ENCODE data around the gene DYRK1A. TPM values are rescaled to one million over a fixed set of nuclear protein-coding genes. Genes with fewer than 3 reads are reported as not detected.
A peak's percentile ranks its signal among the peaks of the same experiment; 100 is the strongest.
"Not testable (repeated sequence)": the region's sequence is repeated elsewhere in the genome, so short reads cannot be mapped to it uniquely, and the experiment has no call there.

Gene DYRK1A
- total RNA-seq, 1 donor from 2014 or later: 46.6 TPM

GRCh38 chr21:37546299-37546908 is 179.8 kb downstream of the DYRK1A start:
- DNase-seq (ENCODE audit: extremely low read depth, low read depth, low spot score): no peak

- DNase-seq (ENCODE audit: extremely low read depth, low read depth, low spot score): peak; percentile 68
Measured at GRCh38 chr21:37546949-37547614, 180.5 kb downstream of the DYRK1A start.

- peak; percentile 55 for DNase-seq (ENCODE audit: extremely low read depth, low read depth, low spot score)
Measured at GRCh38 chr21:37547615-37548200, 181.1 kb downstream of the DYRK1A start.

- DNase-seq (ENCODE audit: extremely low read depth, low read depth, low spot score): no peak
Measured at GRCh38 chr21:37548521-37548981, 182.0 kb downstream of the DYRK1A start.

GRCh38 chr21:37549730-37550129 is 183.2 kb downstream of the DYRK1A start:
- not testable (repeated sequence) for DNase-seq (ENCODE audit: extremely low read depth, low read depth, low spot score)

- no peak for DNase-seq (ENCODE audit: extremely low read depth, low read depth, low spot score)
Measured at GRCh38 chr21:37550157-37550556, 183.6 kb downstream of the DYRK1A start.

- no peak for DNase-seq (ENCODE audit: extremely low read depth, low read depth, low spot score)
Measured at GRCh38 chr21:37550618-37551330, 184.2 kb downstream of the DYRK1A start.

GRCh38 chr21:37551331-37551992 is 184.9 kb downstream of the DYRK1A start:
- no peak for DNase-seq (ENCODE audit: extremely low read depth, low read depth, low spot score)

- no peak for DNase-seq (ENCODE audit: extremely low read depth, low read depth, low spot score)
Measured at GRCh38 chr21:37551993-37552355, 185.4 kb downstream of the DYRK1A start.

- DNase-seq (ENCODE audit: extremely low read depth, low read depth, low spot score): no peak
Measured at GRCh38 chr21:37552496-37553029, 186.0 kb downstream of the DYRK1A start.

- DNase-seq (ENCODE audit: extremely low read depth, low read depth, low spot score): no peak
Measured at GRCh38 chr21:37553078-37553481, 186.5 kb downstream of the DYRK1A start.

- DNase-seq (ENCODE audit: extremely low read depth, low read depth, low spot score): no peak
Measured at GRCh38 chr21:37554661-37555379, 188.2 kb downstream of the DYRK1A start.

- DNase-seq (ENCODE audit: extremely low read depth, low read depth, low spot score): no peak
Measured at GRCh38 chr21:37555672-37556261, 189.2 kb downstream of the DYRK1A start.

GRCh38 chr21:37557261-37557950 is 190.8 kb downstream of the DYRK1A start:
- no peak for DNase-seq (ENCODE audit: extremely low read depth, low read depth, low spot score)

- no peak for DNase-seq (ENCODE audit: extremely low read depth, low read depth, low spot score)
Measured at GRCh38 chr21:37558676-37559211, 192.2 kb downstream of the DYRK1A start.

- DNase-seq (ENCODE audit: extremely low read depth, low read depth, low spot score): no peak
Measured at GRCh38 chr21:37560385-37560784, 193.8 kb downstream of the DYRK1A start.

GRCh38 chr21:37561506-37561905 is 194.9 kb downstream of the DYRK1A start:
- DNase-seq (ENCODE audit: extremely low read depth, low read depth, low spot score): no peak

GRCh38 chr21:37561941-37562919 is 195.7 kb downstream of the DYRK1A start:
- no peak for DNase-seq (ENCODE audit: extremely low read depth, low read depth, low spot score)
